Raji (cell line): ENCODE results near the gene KIAA1217.

Source experiments
- POLR2A ChIP-seq: IDR thresholded peaks from 2 replicates; pipeline ENCODE4 v1.6.1; 2011; ENCODE audit warnings: low read depth, low read length, control low read depth; ENCODE audit not compliant: insufficient read depth

KIAA1217 gene

GRCh38 chr10:24255115-24255880, 46.4 kb downstream of the KIAA1217 start:
- TF ChIP-seq POLR2A = no peak

DNA sequence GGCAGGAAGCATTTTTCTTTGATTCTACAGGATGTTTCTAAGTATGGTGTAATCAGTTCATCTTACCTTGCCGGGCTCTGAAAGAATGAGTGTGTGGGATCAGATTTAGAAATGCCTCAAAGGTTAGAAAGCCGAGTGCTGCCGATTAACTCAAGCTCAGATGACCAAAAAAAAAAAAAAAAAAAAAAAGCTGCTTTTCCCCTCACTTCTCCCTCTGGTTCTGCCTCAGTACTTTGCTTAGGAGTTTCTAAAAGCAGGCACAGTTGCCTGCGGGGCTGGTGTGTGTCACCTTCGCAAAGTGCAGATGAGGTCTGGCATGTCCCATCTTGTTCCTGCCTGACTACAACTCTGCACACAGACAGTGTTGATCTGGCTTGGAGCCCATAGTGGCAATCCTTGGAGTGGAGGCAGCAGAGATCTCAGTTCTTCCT, 47.0 kb downstream of the KIAA1217 start:
- no peak for TF ChIP-seq POLR2A

- TF ChIP-seq POLR2A = no peak
Observed at GRCh38 chr10:24256619-24257107, 47.7 kb downstream of the KIAA1217 start.

DNA sequence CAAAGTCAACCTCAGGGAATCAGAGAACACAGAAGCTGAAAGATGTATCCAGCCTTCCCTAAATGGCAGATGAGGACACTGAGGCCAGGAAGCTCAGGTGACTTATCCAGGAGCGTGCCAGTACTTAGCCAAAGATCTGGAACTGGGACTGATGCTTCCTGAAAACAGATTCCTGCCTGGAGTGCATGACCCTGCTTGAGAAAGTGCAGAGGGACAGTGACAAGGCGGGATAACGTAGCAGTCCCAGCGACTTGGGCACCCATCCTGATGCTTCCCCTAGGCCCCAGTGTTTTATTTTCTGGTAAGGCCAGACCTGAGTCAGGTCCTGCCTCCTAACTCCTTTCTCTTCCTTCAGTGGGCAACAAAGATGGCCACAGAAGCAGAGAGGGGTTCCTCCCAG, 48.6 kb downstream of the KIAA1217 start:
- no peak for TF ChIP-seq POLR2A

- no peak for TF ChIP-seq POLR2A
Observed at GRCh38 chr10:24259365-24260130, 50.6 kb downstream of the KIAA1217 start.

DNA sequence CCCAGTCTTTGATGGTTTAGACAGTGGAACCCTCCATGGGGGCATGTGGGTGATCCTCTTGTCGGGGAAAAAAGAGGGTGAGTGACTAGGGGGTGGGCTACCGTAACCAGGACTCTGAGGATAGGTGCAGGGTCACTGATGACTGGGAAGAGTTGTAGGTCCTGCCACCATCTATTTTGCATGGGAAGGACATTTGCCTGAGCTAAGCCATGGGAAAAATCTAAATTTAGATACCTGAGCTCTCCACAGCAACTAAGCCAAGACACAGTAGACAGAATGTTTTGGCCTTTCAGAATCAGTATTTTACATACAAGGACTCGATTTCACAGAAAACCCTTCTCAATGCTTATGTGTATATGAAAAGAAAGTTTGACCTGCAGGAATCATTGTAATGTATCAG, 52.7 kb downstream of the KIAA1217 start:
- no peak for TF ChIP-seq POLR2A

GRCh38 chr10:24262929-24263590, 54.1 kb downstream of the KIAA1217 start:
- TF ChIP-seq POLR2A = no peak

DNA sequence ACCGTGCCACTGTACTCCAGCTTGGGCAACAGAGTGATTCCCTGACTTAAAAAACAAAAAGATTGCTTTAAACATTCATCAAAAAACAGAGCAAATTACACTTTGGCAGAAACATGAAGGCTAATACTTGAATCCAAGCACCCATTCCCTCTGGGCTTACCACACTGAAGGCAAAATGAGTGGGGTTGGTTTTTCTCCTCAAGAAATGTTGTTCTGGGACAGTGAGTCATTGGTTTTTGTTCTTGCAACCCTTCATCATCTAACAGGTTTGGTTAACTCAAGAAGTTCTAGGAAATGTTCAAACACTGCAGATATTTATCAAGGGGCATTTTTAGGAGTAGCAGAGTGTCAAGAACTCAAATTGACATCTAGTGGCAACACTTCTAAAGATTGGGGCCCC, 60.5 kb downstream of the KIAA1217 start:
- no peak for TF ChIP-seq POLR2A

GRCh38 chr10:24272374-24272773, 63.4 kb downstream of the KIAA1217 start:
- TF ChIP-seq POLR2A = no peak

GRCh38 chr10:24277277-24277676, 68.3 kb downstream of the KIAA1217 start:
- no peak for TF ChIP-seq POLR2A

- no peak for TF ChIP-seq POLR2A
Observed at GRCh38 chr10:24277771-24278170, 68.8 kb downstream of the KIAA1217 start.

DNA sequence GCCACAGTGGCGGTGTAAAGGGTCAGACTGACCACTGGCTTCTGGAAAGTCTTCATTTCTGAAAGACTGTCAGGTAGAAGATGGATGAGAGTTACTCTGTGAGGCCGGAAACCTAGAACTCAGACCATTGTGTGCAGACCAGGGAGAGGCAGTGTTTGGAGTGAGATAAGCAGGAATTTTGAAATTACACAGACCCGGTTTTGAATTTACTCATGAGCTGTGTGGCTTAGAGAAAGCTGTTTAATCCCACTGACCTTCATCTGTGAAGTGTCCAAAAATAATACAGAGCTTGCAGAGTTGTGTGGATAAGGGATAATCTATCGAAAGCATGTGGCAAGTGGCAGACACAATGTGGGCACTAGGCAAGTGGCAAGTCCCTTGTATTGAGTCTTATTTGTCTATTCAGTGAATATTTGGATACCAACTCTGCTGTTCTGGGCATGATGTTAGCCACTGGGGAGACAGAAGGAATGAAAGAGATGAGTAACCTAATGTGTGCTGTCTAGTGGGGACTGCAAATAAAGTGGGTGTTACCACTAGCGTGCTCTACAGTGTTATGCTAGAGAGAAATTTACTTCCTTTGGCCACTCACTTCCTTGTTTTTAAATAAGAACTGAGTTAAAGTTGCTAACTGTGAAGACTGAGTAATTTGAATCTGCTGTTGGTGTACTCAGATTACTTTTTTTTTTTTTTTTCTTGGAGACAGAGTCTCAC, 69.4 kb downstream of the KIAA1217 start:
- TF ChIP-seq POLR2A = no peak

- no peak for TF ChIP-seq POLR2A
Observed at GRCh38 chr10:24279166-24279565, 70.2 kb downstream of the KIAA1217 start.

DNA sequence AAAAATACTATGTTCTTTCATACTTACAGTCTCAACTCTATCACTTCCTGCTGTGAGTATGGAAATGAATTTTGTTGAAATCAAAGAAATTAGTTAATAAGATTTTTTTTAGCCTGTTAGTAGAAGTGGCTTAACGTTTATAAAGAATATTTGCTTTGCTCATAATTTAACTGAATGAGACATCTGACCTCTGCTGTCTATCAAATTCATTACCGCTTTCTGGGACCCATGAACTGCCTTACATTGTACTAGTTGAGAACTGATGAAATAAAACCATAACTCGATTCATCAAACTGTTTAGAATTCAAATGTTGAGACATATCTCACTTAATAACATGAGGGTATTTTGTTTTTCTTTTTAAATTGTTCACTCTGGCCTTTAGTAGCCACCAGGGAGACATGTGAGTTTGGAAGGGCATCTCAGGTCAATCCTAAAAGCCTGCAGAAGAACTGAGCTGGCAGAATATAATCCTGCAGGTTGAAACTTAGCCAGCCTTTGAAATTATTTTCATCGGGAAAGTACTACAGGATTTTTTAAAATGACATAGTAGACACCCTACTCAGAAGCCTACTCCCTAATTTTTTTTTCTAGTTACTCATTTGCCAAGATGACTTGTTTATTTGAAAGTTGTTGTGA, 78.7 kb downstream of the KIAA1217 start:
- TF ChIP-seq POLR2A = no peak
